ENCODE measurements around the gene CFAP54. TPM values are rescaled to one million over a fixed set of nuclear protein-coding genes. Genes with fewer than 3 reads are reported as not detected.

The CFAP54 gene
- total RNA-seq, 2 donors from 2014 or later, result 0.24 to 0.67 TPM

GRCh38 chr12:96770219-96771102, 281.1 kb downstream of the CFAP54 start:
- H3K27me3 Mint-ChIP-seq (ENCODE audit: low read depth), result peaks cover 10% of the 10 kb centered on the region
- ATAC-seq (replicated peaks in 1 of 2), result no peak
- DNase-seq, result no peak
- no peaks in the 10 kb centered on the region for H3K9me3 Mint-ChIP-seq
- no peak overlapping the region for H3K4me3 Mint-ChIP-seq
- no peak overlapping the region for H3K27ac Mint-ChIP-seq
- H3K36me3 Mint-ChIP-seq (ENCODE audit: insufficient read depth in 2 of 2), result no peaks in the 10 kb centered on the region
- no peaks in the 10 kb centered on the region for H3K4me1 Mint-ChIP-seq (ENCODE audit: low read depth)

- Mint-ChIP-seq H3K27me3 (ENCODE audit: low read depth) (no peaks in the 10 kb centered on the region), H3K9me3 (no peaks in the 10 kb centered on the region), H3K36me3 (ENCODE audit: insufficient read depth in 2 of 2) (no peaks in the 10 kb centered on the region), H3K4me3 (no peak overlapping the region), H3K27ac (no peak overlapping the region), H3K4me1 (ENCODE audit: low read depth) (no peaks in the 10 kb centered on the region)
- DNase-seq, result no peak
- no peak for ATAC-seq (replicated peaks in 1 of 2)
These were observed 283.7 kb downstream of the CFAP54 start for GRCh38 chr12:96773031-96773430.

GRCh38 chr12:96774496-96775256, 285.3 kb downstream of the CFAP54 start:
- Mint-ChIP-seq H3K4me3 (no peak overlapping the region), H3K36me3 (ENCODE audit: insufficient read depth in 2 of 2) (no peaks in the 10 kb centered on the region), H3K27me3 (ENCODE audit: low read depth) (no peaks in the 10 kb centered on the region), H3K9me3 (no peaks in the 10 kb centered on the region), H3K4me1 (ENCODE audit: low read depth) (no peaks in the 10 kb centered on the region), H3K27ac (no peak overlapping the region)
- ATAC-seq (replicated peaks in 1 of 2) (no peak), DNase-seq (no peak)

- DNase-seq (no peak), ATAC-seq (replicated peaks in 1 of 2) (no peak)
- Mint-ChIP-seq H3K36me3 (ENCODE audit: insufficient read depth in 2 of 2) (no peaks in the 10 kb centered on the region), H3K27me3 (ENCODE audit: low read depth) (no peaks in the 10 kb centered on the region), H3K4me3 (no peak overlapping the region), H3K9me3 (no peaks in the 10 kb centered on the region), H3K4me1 (ENCODE audit: low read depth) (no peaks in the 10 kb centered on the region), H3K27ac (no peak overlapping the region)
These were observed 287.5 kb downstream of the CFAP54 start for GRCh38 chr12:96776908-96777307.

GRCh38 chr12:96780330-96780729, 291.0 kb downstream of the CFAP54 start:
- ATAC-seq (replicated peaks in 1 of 2), result no peak

GRCh38 chr12:96786791-96787190, 297.4 kb downstream of the CFAP54 start:
- H3K4me1 Mint-ChIP-seq (ENCODE audit: low read depth), result no peaks in the 10 kb centered on the region
- H3K36me3 Mint-ChIP-seq (ENCODE audit: insufficient read depth in 2 of 2), result no peaks in the 10 kb centered on the region
- peaks cover 5% of the 10 kb centered on the region for H3K27me3 Mint-ChIP-seq (ENCODE audit: low read depth)
- ATAC-seq (replicated peaks in 1 of 2) (no peak), DNase-seq (no peak)
- no peak overlapping the region for H3K27ac Mint-ChIP-seq
- H3K9me3 Mint-ChIP-seq, result no peaks in the 10 kb centered on the region
- no peak overlapping the region for H3K4me3 Mint-ChIP-seq

More at GRCh38 chr12:96780330-96780729, 291.0 kb downstream of the CFAP54 start:
- Mint-ChIP-seq H3K4me1 (ENCODE audit: low read depth) (no peaks in the 10 kb centered on the region), H3K9me3 (no peaks in the 10 kb centered on the region), H3K36me3 (ENCODE audit: insufficient read depth in 2 of 2) (no peaks in the 10 kb centered on the region), H3K27ac (no peak overlapping the region), H3K4me3 (no peak overlapping the region), H3K27me3 (ENCODE audit: low read depth) (no peaks in the 10 kb centered on the region)
- no peak for DNase-seq

- no peak for DNase-seq
- Mint-ChIP-seq H3K27ac (no peak overlapping the region), H3K36me3 (ENCODE audit: insufficient read depth in 2 of 2) (no peaks in the 10 kb centered on the region), H3K4me3 (no peak overlapping the region), H3K27me3 (ENCODE audit: low read depth) (no peaks in the 10 kb centered on the region), H3K9me3 (peaks cover 3 to 4% of the 10 kb centered on the region in 2 donors), H3K4me1 (ENCODE audit: low read depth) (no peaks in the 10 kb centered on the region)
- ATAC-seq (replicated peaks in 1 of 2), result no peak
These were observed 314.6 kb downstream of the CFAP54 start for GRCh38 chr12:96803969-96804368.

GRCh38 chr12:96806272-96806671, 316.9 kb downstream of the CFAP54 start:
- H3K27me3 Mint-ChIP-seq (ENCODE audit: low read depth), result no peaks in the 10 kb centered on the region
- H3K36me3 Mint-ChIP-seq (ENCODE audit: insufficient read depth in 2 of 2), result no peaks in the 10 kb centered on the region
- H3K4me3 Mint-ChIP-seq, result no peak overlapping the region
- peaks cover 3 to 5% of the 10 kb centered on the region in 2 donors for H3K9me3 Mint-ChIP-seq
- ATAC-seq (replicated peaks in 1 of 2) (no peak), DNase-seq (no peak)
- H3K27ac Mint-ChIP-seq, result no peak overlapping the region
- no peaks in the 10 kb centered on the region for H3K4me1 Mint-ChIP-seq (ENCODE audit: low read depth)

- DNase-seq (no peak), ATAC-seq (replicated peaks in 1 of 2) (no peak)
- peaks cover 3 to 5% of the 10 kb centered on the region in 2 donors for H3K9me3 Mint-ChIP-seq
- H3K27me3 Mint-ChIP-seq (ENCODE audit: low read depth), result no peaks in the 10 kb centered on the region
- no peaks in the 10 kb centered on the region for H3K4me1 Mint-ChIP-seq (ENCODE audit: low read depth)
- H3K36me3 Mint-ChIP-seq (ENCODE audit: insufficient read depth in 2 of 2), result no peaks in the 10 kb centered on the region
- no peak overlapping the region for H3K4me3 Mint-ChIP-seq
- H3K27ac Mint-ChIP-seq, result no peak overlapping the region
These were observed 318.4 kb downstream of the CFAP54 start for GRCh38 chr12:96807741-96808140.

- Mint-ChIP-seq H3K4me1 (ENCODE audit: low read depth) (no peaks in the 10 kb centered on the region), H3K27ac (no peak overlapping the region), H3K9me3 (peaks cover under 1 to 5% of the 10 kb centered on the region in 2 donors), H3K4me3 (no peak overlapping the region), H3K36me3 (ENCODE audit: insufficient read depth in 2 of 2) (no peaks in the 10 kb centered on the region), H3K27me3 (ENCODE audit: low read depth) (no peaks in the 10 kb centered on the region)
- ATAC-seq (replicated peaks in 1 of 2) (no peak), DNase-seq (no peak)
These were observed 319.2 kb downstream of the CFAP54 start for GRCh38 chr12:96808587-96808986.

- DNase-seq, result no peak
- peaks cover 0 to 3% of the 10 kb centered on the region in 2 donors for H3K9me3 Mint-ChIP-seq
- no peak overlapping the region for H3K27ac Mint-ChIP-seq
- H3K36me3 Mint-ChIP-seq (ENCODE audit: insufficient read depth in 2 of 2), result no peaks in the 10 kb centered on the region
- no peaks in the 10 kb centered on the region for H3K4me1 Mint-ChIP-seq (ENCODE audit: low read depth)
- no peak for ATAC-seq (replicated peaks in 1 of 2)
- H3K27me3 Mint-ChIP-seq (ENCODE audit: low read depth), result no peaks in the 10 kb centered on the region
- no peak overlapping the region for H3K4me3 Mint-ChIP-seq
These were observed 320.1 kb downstream of the CFAP54 start for GRCh38 chr12:96809522-96809921.

GRCh38 chr12:96810057-96810456, 320.7 kb downstream of the CFAP54 start:
- Mint-ChIP-seq H3K27me3 (ENCODE audit: low read depth) (no peaks in the 10 kb centered on the region), H3K9me3 (peaks cover 0 to 3% of the 10 kb centered on the region in 2 donors)

GRCh38 chr12:96810477-96810876, 321.1 kb downstream of the CFAP54 start:
- no peaks in the 10 kb centered on the region for H3K4me1 Mint-ChIP-seq (ENCODE audit: low read depth)
- peaks cover 0 to 3% of the 10 kb centered on the region in 2 donors for H3K9me3 Mint-ChIP-seq
- ATAC-seq (replicated peaks in 1 of 2) (no peak), DNase-seq (no peak)
- no peak overlapping the region for H3K4me3 Mint-ChIP-seq
- H3K27ac Mint-ChIP-seq, result no peak overlapping the region
- H3K36me3 Mint-ChIP-seq (ENCODE audit: insufficient read depth in 2 of 2), result no peaks in the 10 kb centered on the region
- H3K27me3 Mint-ChIP-seq (ENCODE audit: low read depth), result no peaks in the 10 kb centered on the region

More at GRCh38 chr12:96810057-96810456, 320.7 kb downstream of the CFAP54 start:
- no peak for DNase-seq
- no peaks in the 10 kb centered on the region for H3K4me1 Mint-ChIP-seq (ENCODE audit: low read depth)
- H3K27ac Mint-ChIP-seq, result no peak overlapping the region
- H3K4me3 Mint-ChIP-seq, result no peak overlapping the region
- ATAC-seq (replicated peaks in 1 of 2), result no peak
- no peaks in the 10 kb centered on the region for H3K36me3 Mint-ChIP-seq (ENCODE audit: insufficient read depth in 2 of 2)
